Activated CD8-positive, alpha-beta T cell treated with anti-CD3 and anti-CD28 coated beads, Interleukin-2, amount 10 ng/mL, durations not matched to agents 7 days and 5 days (primary cell): ENCODE measurements around the gene COL15A1. TPM values are rescaled to one million over a fixed set of nuclear protein-coding genes. Genes with fewer than 3 reads are reported as not detected.
"Not testable (repeated sequence)": the region's sequence is repeated elsewhere in the genome, so short reads cannot be mapped to it uniquely, and the experiment has no call there.

ENCODE experiments used
- ATAC-seq: fragments of 150-1000 bp; cut with Tn5 transposase; one replicate; pipeline ENCODE4 v1.10.0; 2021; ENCODE audit warnings: moderate library complexity
- CTCF ChIA-PET: fragments of 350-600 bp; sonication (Branson Sonifier 250); formaldehyde crosslinking; loops from one replicate; lab custom pipeline; 2021; ENCODE audit warnings: antibody characterized with exemption; lab: Charles Lee
- POLR2A ChIA-PET: fragments of 350-600 bp; sonication (Branson Sonifier 250); formaldehyde crosslinking; loops from one replicate; lab custom pipeline; 2021; ENCODE audit warnings: antibody characterized with exemption; lab: Charles Lee
- DNase-seq: peaks from one replicate; pipeline ENCODE4 v3.0.0-alpha.2; 2020
- H3K27ac Mint-ChIP-seq: one replicate; pipeline ENCODE4 v1.8.0; 2021; ENCODE audit warnings: mild to moderate bottlenecking, mixed read lengths
- H3K27me3 Mint-ChIP-seq: one replicate; pipeline ENCODE4 v1.8.0; 2021; ENCODE audit warnings: low read depth, mixed read lengths
- H3K36me3 Mint-ChIP-seq: one replicate; pipeline ENCODE4 v1.8.0; 2021; ENCODE audit warnings: low read depth, mixed read lengths
- H3K4me1 Mint-ChIP-seq: one replicate; pipeline ENCODE4 v1.8.0; 2021; ENCODE audit warnings: low read depth, mixed read lengths
- H3K4me3 Mint-ChIP-seq: one replicate; pipeline ENCODE4 v1.8.0; 2021; ENCODE audit warnings: mild to moderate bottlenecking, mixed read lengths
- H3K9me3 Mint-ChIP-seq: one replicate; pipeline ENCODE4 v1.8.0; 2022; ENCODE audit warnings: mixed read lengths; ENCODE audit not compliant: insufficient read depth
- total RNA-seq, 2 experiments: library from RNA; stranded (reverse); gene quantifications; one replicate each; pipeline ENCODE4 v1.2.3, GENCODE V29; 2021

Gene COL15A1
- total RNA-seq, 2 experiments from 2014 or later: 0.37 to 0.76 TPM

GRCh38 chr9:98905015-98905414, 38.7 kb upstream of the COL15A1 start:
- no peaks in the 10 kb centered on the region for H3K9me3 Mint-ChIP-seq
- no peak for ATAC-seq
- H3K27me3 Mint-ChIP-seq: peaks cover 5% of the 10 kb centered on the region
- no peak overlapping the region for H3K27ac Mint-ChIP-seq
- POLR2A ChIA-PET: interaction anchor here (0.6 kb wide), 1 partner anchor 309 kb away, joined by 3 read pairs; no protein-coding TSS in a partner anchor
- CTCF ChIA-PET: no interaction called here
- H3K36me3 Mint-ChIP-seq: no peaks in the 10 kb centered on the region
- no peaks in the 10 kb centered on the region for H3K4me1 Mint-ChIP-seq
- DNase-seq: no peak
- no peak overlapping the region for H3K4me3 Mint-ChIP-seq

GRCh38 chr9:98906273-98907040, 37.2 kb upstream of the COL15A1 start:
- peaks cover 5% of the 10 kb centered on the region for H3K27me3 Mint-ChIP-seq
- no peaks in the 10 kb centered on the region for H3K4me1 Mint-ChIP-seq
- H3K36me3 Mint-ChIP-seq: no peaks in the 10 kb centered on the region
- POLR2A ChIA-PET: no interaction called here
- ATAC-seq (no peak), DNase-seq (no peak)
- H3K4me3 Mint-ChIP-seq: no peak overlapping the region
- H3K9me3 Mint-ChIP-seq: no peaks in the 10 kb centered on the region
- H3K27ac Mint-ChIP-seq: no peak overlapping the region
- CTCF ChIA-PET: no interaction called here

- Mint-ChIP-seq H3K27ac (no peak overlapping the region), H3K9me3 (no peaks in the 10 kb centered on the region), H3K4me1 (no peaks in the 10 kb centered on the region), H3K36me3 (no peaks in the 10 kb centered on the region), H3K27me3 (peaks cover 5% of the 10 kb centered on the region), H3K4me3 (no peak overlapping the region)
- ChIA-PET POLR2A (no interaction called here), CTCF (no interaction called here)
- no peak for DNase-seq
- ATAC-seq: no peak
Observed at GRCh38 chr9:98907055-98907454, 36.7 kb upstream of the COL15A1 start.

GRCh38 chr9:98908897-98909634, 34.6 kb upstream of the COL15A1 start:
- Mint-ChIP-seq H3K27me3 (peaks cover 5% of the 10 kb centered on the region), H3K36me3 (no peaks in the 10 kb centered on the region), H3K4me3 (no peak overlapping the region), H3K27ac (no peak overlapping the region), H3K4me1 (no peaks in the 10 kb centered on the region), H3K9me3 (no peaks in the 10 kb centered on the region)
- ATAC-seq (no peak), DNase-seq (no peak)
- ChIA-PET POLR2A (no interaction called here), CTCF (interaction anchor here (0.8 kb wide), 1 partner anchor 60 kb away, joined by 4 read pairs; no protein-coding TSS in a partner anchor)

GRCh38 chr9:98909935-98910334, 33.8 kb upstream of the COL15A1 start:
- ATAC-seq (no peak), DNase-seq (no peak)
- Mint-ChIP-seq H3K36me3 (no peaks in the 10 kb centered on the region), H3K27ac (no peak overlapping the region), H3K4me3 (no peak overlapping the region), H3K9me3 (no peaks in the 10 kb centered on the region), H3K27me3 (peaks cover 5% of the 10 kb centered on the region), H3K4me1 (no peaks in the 10 kb centered on the region)
- ChIA-PET POLR2A (no interaction called here), CTCF (interaction anchor here (0.8 kb wide), 1 partner anchor 61 kb away, joined by 4 read pairs; no protein-coding TSS in a partner anchor)

- CTCF ChIA-PET: no interaction called here
- no peaks in the 10 kb centered on the region for H3K4me1 Mint-ChIP-seq
- POLR2A ChIA-PET: no interaction called here
- H3K27me3 Mint-ChIP-seq: peaks cover 7% of the 10 kb centered on the region
- H3K4me3 Mint-ChIP-seq: no peak overlapping the region
- no peaks in the 10 kb centered on the region for H3K9me3 Mint-ChIP-seq
- no peak for DNase-seq
- no peak overlapping the region for H3K27ac Mint-ChIP-seq
- no peak for ATAC-seq
- no peaks in the 10 kb centered on the region for H3K36me3 Mint-ChIP-seq
Observed at GRCh38 chr9:98911042-98911441, 32.7 kb upstream of the COL15A1 start.

GRCh38 chr9:98911738-98912137, 32.0 kb upstream of the COL15A1 start:
- H3K4me1 Mint-ChIP-seq, POLR2A ChIA-PET, CTCF ChIA-PET: not testable (repeated sequence)

GRCh38 chr9:98912450-98912849, 31.3 kb upstream of the COL15A1 start:
- ChIA-PET POLR2A (no interaction called here), CTCF (no interaction called here)
- DNase-seq (no peak), ATAC-seq (no peak)
- no peak overlapping the region for H3K27ac Mint-ChIP-seq
- H3K27me3 Mint-ChIP-seq: peaks cover 2% of the 10 kb centered on the region
- no peaks in the 10 kb centered on the region for H3K9me3 Mint-ChIP-seq
- H3K4me3 Mint-ChIP-seq: no peak overlapping the region
- H3K36me3 Mint-ChIP-seq: no peaks in the 10 kb centered on the region
- no peaks in the 10 kb centered on the region for H3K4me1 Mint-ChIP-seq

More at GRCh38 chr9:98911738-98912137, 32.0 kb upstream of the COL15A1 start:
- not testable (repeated sequence) for H3K27me3 Mint-ChIP-seq, H3K9me3 Mint-ChIP-seq, H3K27ac Mint-ChIP-seq, H3K36me3 Mint-ChIP-seq, H3K4me3 Mint-ChIP-seq, ATAC-seq, DNase-seq

- Mint-ChIP-seq H3K4me1 (no peaks in the 10 kb centered on the region), H3K27me3 (peaks cover 2% of the 10 kb centered on the region), H3K27ac (no peak overlapping the region), H3K36me3 (no peaks in the 10 kb centered on the region), H3K4me3 (no peak overlapping the region), H3K9me3 (no peaks in the 10 kb centered on the region)
- ATAC-seq (no peak), DNase-seq (no peak)
- CTCF ChIA-PET: no interaction called here
- POLR2A ChIA-PET: no interaction called here
Observed at GRCh38 chr9:98913044-98913443, 30.7 kb upstream of the COL15A1 start.

GRCh38 chr9:98913705-98914104, 30.0 kb upstream of the COL15A1 start:
- Mint-ChIP-seq H3K36me3 (no peaks in the 10 kb centered on the region), H3K27me3 (peaks cover 2% of the 10 kb centered on the region), H3K27ac (no peak overlapping the region), H3K4me1 (no peaks in the 10 kb centered on the region), H3K9me3 (no peaks in the 10 kb centered on the region), H3K4me3 (no peak overlapping the region)
- DNase-seq (no peak), ATAC-seq (no peak)
- POLR2A ChIA-PET: no interaction called here
- CTCF ChIA-PET: no interaction called here

GRCh38 chr9:98915599-98915998, 28.1 kb upstream of the COL15A1 start:
- ATAC-seq: no peak
- no peak for DNase-seq
- no peak overlapping the region for H3K4me3 Mint-ChIP-seq
- H3K9me3 Mint-ChIP-seq: no peaks in the 10 kb centered on the region
- no peak overlapping the region for H3K27ac Mint-ChIP-seq
- ChIA-PET POLR2A (no interaction called here), CTCF (interaction anchor here (1.4 kb wide), 1 partner anchor 67 kb away, joined by 4 read pairs; no protein-coding TSS in a partner anchor)
- no peaks in the 10 kb centered on the region for H3K4me1 Mint-ChIP-seq
- H3K36me3 Mint-ChIP-seq: no peaks in the 10 kb centered on the region
- peaks cover 10% of the 10 kb centered on the region for H3K27me3 Mint-ChIP-seq

GRCh38 chr9:98916660-98917059, 27.0 kb upstream of the COL15A1 start:
- Mint-ChIP-seq H3K27ac (no peak overlapping the region), H3K9me3 (no peaks in the 10 kb centered on the region), H3K36me3 (no peaks in the 10 kb centered on the region), H3K4me3 (no peak overlapping the region), H3K27me3 (peaks cover 13% of the 10 kb centered on the region), H3K4me1 (no peaks in the 10 kb centered on the region)
- CTCF ChIA-PET: interaction anchor here (1.4 to 1.7 kb wide), 2 partner anchors 68 to 69 kb away, joined by 3 to 4 read pairs; no protein-coding TSS in a partner anchor
- DNase-seq (no peak), ATAC-seq (no peak)
- POLR2A ChIA-PET: no interaction called here
